GM10248 (cell line): ENCODE data around the gene MAN2A1.

Source experiments
- CTCF ChIA-PET: fragments of 300-600 bp; sonication (Branson Sonifier 250); formaldehyde crosslinking; extraction: SDS; loops from one replicate; lab custom pipeline; 2021; ENCODE audit warnings: antibody characterized with exemption; lab: Yijun Ruan, JAX
- POLR2A ChIA-PET: fragments of 350-650 bp; sonication (Branson Sonifier 250); formaldehyde crosslinking; extraction: SDS; loops from one replicate; lab custom pipeline; 2020; ENCODE audit warnings: antibody characterized with exemption; lab: Yijun Ruan, JAX
- DNase-seq: peaks from one replicate; pipeline ENCODE4 v3.0.0; 2012; ENCODE audit errors: extremely low spot score
- TF ChIP-seq, protein P1 (sequence below): IDR thresholded peaks from 2 replicates; pipeline ENCODE4 v1.5.1; 2012; ENCODE audit warnings: mild to moderate bottlenecking, low read depth; ENCODE audit errors: extremely low read depth, missing control alignments, control extremely low read depth

MAN2A1 gene

DNA sequence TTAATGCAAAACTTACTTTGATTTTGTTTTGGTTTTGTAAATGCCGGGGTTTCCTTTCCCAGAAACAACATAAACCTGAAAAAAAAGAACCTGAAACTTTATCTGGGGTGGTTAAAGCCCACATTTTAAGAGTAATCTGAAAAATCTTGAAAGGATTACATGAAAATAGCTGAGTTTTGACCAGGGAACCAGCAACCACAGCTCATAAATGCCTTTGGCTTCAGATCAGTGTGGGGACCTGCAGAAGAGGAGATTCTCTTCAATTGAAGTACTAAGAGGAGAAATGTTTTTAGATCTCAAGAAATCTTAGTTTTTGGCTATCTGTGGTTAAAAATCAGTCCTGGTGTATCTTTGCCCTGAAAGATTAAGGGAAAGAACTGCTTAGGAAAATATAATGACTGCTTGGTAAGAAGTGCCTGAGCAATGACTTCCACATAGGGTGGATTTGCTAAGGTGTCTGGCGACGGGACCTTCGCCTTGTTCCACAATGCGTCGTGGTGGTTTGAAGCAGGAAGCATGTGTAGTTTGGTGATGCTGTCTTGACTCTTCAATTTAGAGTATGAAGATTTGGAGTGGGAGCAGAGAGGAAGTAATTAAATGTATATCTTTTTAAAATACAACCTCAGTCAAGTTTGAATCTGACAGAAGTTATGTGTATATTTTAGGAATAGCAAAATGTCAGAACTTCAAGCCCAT, 186.5 kb downstream of the MAN2A1 start:
- CTCF ChIA-PET: no interaction called here
- no peak for DNase-seq
- POLR2A ChIA-PET: no interaction called here
- TF ChIP-seq, protein P1, sequence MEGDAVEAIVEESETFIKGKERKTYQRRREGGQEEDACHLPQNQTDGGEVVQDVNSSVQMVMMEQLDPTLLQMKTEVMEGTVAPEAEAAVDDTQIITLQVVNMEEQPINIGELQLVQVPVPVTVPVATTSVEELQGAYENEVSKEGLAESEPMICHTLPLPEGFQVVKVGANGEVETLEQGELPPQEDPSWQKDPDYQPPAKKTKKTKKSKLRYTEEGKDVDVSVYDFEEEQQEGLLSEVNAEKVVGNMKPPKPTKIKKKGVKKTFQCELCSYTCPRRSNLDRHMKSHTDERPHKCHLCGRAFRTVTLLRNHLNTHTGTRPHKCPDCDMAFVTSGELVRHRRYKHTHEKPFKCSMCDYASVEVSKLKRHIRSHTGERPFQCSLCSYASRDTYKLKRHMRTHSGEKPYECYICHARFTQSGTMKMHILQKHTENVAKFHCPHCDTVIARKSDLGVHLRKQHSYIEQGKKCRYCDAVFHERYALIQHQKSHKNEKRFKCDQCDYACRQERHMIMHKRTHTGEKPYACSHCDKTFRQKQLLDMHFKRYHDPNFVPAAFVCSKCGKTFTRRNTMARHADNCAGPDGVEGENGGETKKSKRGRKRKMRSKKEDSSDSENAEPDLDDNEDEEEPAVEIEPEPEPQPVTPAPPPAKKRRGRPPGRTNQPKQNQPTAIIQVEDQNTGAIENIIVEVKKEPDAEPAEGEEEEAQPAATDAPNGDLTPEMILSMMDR: no peak

DNA sequence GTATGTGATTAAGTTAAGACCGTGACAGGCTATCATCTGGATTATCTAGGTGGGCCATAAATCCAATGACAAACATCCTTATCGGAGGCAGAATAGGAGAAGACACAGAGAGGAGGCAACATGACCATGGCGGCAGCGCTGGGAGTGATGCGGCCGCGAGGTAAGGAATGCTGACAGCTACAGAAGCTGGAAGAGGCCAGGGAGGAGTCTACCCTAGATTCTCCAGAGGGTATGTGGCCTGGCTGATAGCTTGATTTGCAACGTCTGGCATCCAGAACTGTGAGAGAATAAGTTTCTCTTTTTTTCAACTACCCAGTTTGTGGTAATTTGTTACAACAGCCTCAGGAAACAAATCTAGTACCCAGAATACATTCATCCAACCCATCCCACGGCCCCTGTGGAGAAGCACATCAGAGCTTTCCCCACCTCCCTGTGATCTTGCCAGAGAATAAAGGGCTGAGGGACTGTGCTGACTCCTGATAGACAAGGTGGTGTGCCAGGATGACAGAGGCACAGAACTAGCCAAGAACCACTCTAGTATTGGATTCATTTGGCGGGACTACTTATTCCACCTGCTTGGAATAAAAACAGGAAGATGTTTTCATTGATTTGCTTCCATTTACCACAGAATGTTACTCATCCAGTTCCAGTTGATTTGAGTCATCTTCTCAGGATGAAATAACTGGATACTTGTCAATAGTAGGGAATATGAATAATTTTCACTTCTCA, 187.4 kb downstream of the MAN2A1 start:
- CTCF ChIA-PET: no interaction called here
- TF ChIP-seq, protein P1: no peak
- POLR2A ChIA-PET: no interaction called here
- no peak for DNase-seq

DNA sequence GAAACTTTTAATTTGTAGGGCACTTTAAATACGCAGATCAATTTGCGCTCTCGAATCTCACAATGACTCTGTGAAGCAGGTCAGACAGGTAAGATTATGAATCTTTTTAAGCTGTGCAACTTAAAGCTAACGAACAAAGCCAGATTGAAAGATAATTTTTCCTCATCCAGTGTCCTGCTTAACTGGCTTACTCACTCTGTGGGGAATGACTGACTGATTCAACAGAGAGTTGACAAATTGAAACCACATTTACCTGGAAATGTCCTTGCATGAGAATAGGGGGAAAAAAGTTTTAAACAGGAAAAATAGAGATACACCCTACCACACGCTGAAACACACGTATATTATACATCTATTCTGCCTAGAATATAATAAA, 187.9 kb downstream of the MAN2A1 start:
- ChIA-PET POLR2A (no interaction called here), CTCF (no interaction called here)
- TF ChIP-seq, protein P1: no peak
- DNase-seq: no peak

DNA sequence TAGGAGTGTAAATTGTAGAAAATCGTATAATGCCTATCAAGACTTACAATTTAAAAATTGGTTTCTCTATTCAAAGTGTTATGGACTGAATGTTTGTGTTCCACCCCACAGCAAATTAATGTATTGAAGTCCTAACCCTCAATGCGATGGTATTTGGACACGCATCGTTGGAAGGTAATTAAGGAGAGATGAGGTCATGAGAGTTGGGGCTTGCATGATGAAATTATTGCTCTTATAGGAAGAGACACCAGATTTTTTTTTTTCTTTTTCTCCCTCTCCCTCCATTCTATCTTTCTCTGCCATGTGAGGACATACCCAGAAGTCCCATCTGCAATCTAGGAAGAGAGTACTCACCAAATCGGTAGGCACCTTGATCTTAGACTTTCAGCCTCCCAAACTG, 189.2 kb downstream of the MAN2A1 start:
- ChIA-PET CTCF (no interaction called here), POLR2A (no interaction called here)
- DNase-seq: no peak
- TF ChIP-seq, protein P1: no peak

DNA sequence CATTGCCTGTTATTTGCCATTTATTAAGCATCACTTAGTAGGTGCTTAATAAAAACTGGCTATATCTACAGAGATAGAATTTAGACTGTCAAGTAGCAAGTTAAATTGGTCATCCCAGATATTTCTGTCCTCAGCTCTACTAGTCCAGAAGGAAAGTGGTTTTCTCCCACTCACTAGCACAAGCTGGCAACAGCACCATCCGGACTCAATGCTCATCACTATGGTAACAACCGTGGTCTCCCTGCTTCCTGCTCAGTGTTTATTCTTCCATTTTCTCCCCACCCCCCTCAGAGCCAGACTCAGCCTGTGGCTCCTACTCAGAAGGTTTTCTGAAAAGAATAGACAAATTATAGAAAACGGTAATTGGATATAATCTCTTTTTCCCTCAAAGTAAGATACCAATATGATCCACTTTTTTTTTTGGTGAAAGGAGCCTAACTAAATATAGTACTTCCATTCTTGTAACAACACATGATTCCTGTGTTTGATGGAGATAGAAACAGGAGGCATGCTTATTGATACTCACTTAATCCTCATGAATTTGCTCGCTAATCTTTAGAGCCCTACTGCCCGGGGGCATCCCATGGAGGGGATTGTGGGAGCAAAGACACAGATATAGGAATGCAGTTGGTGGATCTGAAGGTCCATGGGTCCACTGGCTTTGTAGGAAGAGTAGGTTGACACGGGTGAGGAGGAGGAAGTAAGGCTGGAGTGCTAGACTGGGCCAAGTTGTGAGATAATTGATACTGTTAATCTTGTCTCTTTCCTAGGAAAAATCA, 191.4 kb downstream of the MAN2A1 start:
- CTCF ChIA-PET: interaction anchor here (1.4 kb wide), 1 partner anchor 11 kb away, joined by 3 read pairs; no protein-coding TSS in a partner anchor
- TF ChIP-seq, protein P1: no peak
- no peak for DNase-seq
- POLR2A ChIA-PET: no interaction called here

DNA sequence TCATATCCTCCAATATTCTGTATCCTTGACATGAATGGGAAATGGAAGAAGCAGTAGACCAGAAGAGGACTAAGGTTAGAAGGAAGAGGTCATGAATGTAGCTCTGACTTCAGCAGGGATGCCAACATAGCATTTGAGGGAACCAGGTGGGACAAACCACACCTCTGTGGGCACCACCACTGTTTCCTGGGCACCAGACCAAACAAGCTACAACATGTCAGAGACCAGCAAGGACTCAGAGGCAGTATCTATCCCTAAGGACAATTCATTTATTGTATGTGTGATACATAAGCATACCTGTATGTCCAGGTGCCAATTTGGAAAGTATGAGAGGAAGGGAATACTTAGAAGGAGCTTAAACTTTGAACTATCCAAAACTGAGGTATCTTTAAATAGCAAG, 192.8 kb downstream of the MAN2A1 start:
- TF ChIP-seq, protein P1: no peak
- ChIA-PET CTCF (interaction anchor here (1.3 kb wide), 1 partner anchor 12 kb away, joined by 3 read pairs; no protein-coding TSS in a partner anchor), POLR2A (no interaction called here)
- DNase-seq: no peak
